ENCODE data around the gene MVD. TPM values are rescaled to one million over a fixed set of nuclear protein-coding genes. Genes with fewer than 3 reads are reported as not detected.

The MVD gene
- total RNA-seq, 4 donors from 2014 or later = 52.7 to 134 (median 71.4) TPM

- Histone ChIP-seq H3K4me3 (no peak overlapping the region), H3K27me3 (no peaks in the 10 kb centered on the region), H3K9me3 (no peaks in the 10 kb centered on the region), H3K27ac (no peak overlapping the region), H3K36me3 (peaks cover 11 to 98% (median 18%) of the 10 kb centered on the region in 3 donors), H3K4me1 (peaks cover 6 to 17% (median 7%) of the 10 kb centered on the region in 3 donors)
- intact Hi-C loops (cut with DNase I) = no loop called here
- 87 to 89% methylated on average over 17 of the region's 19 CpGs for WGBS, 2 donors
- DNase-seq = no peak
- TF ChIP-seq POLR2A (IDR thresholded peaks at IDR 0.05) (no peak), CTCF (IDR thresholded peaks at IDR 0.05) (no peak)
Observed at GRCh38 chr16:88614818-88615580, 47.9 kb downstream of the MVD start.

- Histone ChIP-seq H3K36me3 (peaks cover 6 to 98% (median 21%) of the 10 kb centered on the region in 3 donors), H3K4me3 (no peak overlapping the region), H3K27ac (no peak overlapping the region), H3K4me1 (peaks cover 6 to 17% (median 7%) of the 10 kb centered on the region in 3 donors), H3K9me3 (no peaks in the 10 kb centered on the region), H3K27me3 (no peaks in the 10 kb centered on the region)
- intact Hi-C loops (cut with DNase I) = no loop called here
- TF ChIP-seq POLR2A (IDR thresholded peaks at IDR 0.05) (no peak), CTCF (IDR thresholded peaks at IDR 0.05) (no peak)
- WGBS, 2 donors = 84 to 87% methylated on average over 17 to 19 of the region's 19 CpGs
- DNase-seq = no peak
Observed at GRCh38 chr16:88613911-88614817, 48.7 kb downstream of the MVD start.

GRCh38 chr16:88613293-88613692 lies 49.6 kb downstream of the MVD start:
- Histone ChIP-seq H3K27ac (no peak overlapping the region), H3K36me3 (peaks cover 0 to 98% (median 28%) of the 10 kb centered on the region in 3 donors), H3K4me3 (no peak overlapping the region), H3K4me1 (peaks cover 6 to 17% (median 7%) of the 10 kb centered on the region in 3 donors), H3K9me3 (no peaks in the 10 kb centered on the region), H3K27me3 (no peaks in the 10 kb centered on the region)
- intact Hi-C loops (cut with DNase I) = no loop called here
- DNase-seq = no peak
- 71 to 83% methylated on average over 10 of the region's 10 CpGs for WGBS, 2 donors
- no peak for TF ChIP-seq POLR2A (IDR thresholded peaks at IDR 0.05)
- TF ChIP-seq CTCF (IDR thresholded peaks at IDR 0.05) = no peak

GRCh38 chr16:88610909-88611812 lies 51.7 kb downstream of the MVD start:
- intact Hi-C loops (cut with DNase I) = no loop called here

More at GRCh38 chr16:88610909-88611812, 51.7 kb downstream of the MVD start:
- H3K4me3 ChIP-seq = no peak overlapping the region
- no peaks in the 10 kb centered on the region for H3K27me3 ChIP-seq
- TF ChIP-seq POLR2A (IDR thresholded peaks at IDR 0.05) (no peak), CTCF (IDR thresholded peaks at IDR 0.05) (no peak)
- H3K36me3 ChIP-seq = peaks cover 11 to 98% (median 28%) of the 10 kb centered on the region in 3 donors
- H3K4me1 ChIP-seq = peaks cover 0 to 7% (median 7%) of the 10 kb centered on the region in 3 donors
- no peaks in the 10 kb centered on the region for H3K9me3 ChIP-seq
- no peak for DNase-seq
- WGBS, 2 donors = 86 to 93% methylated on average over 42 to 48 of the region's 49 CpGs
- H3K27ac ChIP-seq = no peak overlapping the region

Data from esophagus squamous epithelium (tissue), 5 donors.